IMR-90 (cell line): ENCODE results near the gene KCNQ1. TPM values are rescaled to one million over a fixed set of nuclear protein-coding genes. Genes with fewer than 3 reads are reported as not detected.

Experiments used
- ATAC-seq: fragments of 200-7000 bp; cut with Tn5 transposase; 2 replicates; pipeline ENCODE4 v1.9.1; 2020; ENCODE audit warnings: low read depth, mild to moderate bottlenecking, moderate library complexity
- BruUV-seq: library from RNA; stranded (reverse); fragments of 400-500 nt; replicated peaks from 2 replicates; lab custom pipeline; 2021; lab: Mats Ljungman, UMichigan
- CTCF ChIA-PET: fragments of 300-600 bp; formaldehyde crosslinking; extraction: SDS; loops from one replicate; lab custom pipeline; 2021; ENCODE audit warnings: antibody characterized with exemption; lab: Yijun Ruan, JAX
- POLR2A ChIA-PET: fragments of 300-600 bp; sonication (Branson Sonifier 250); formaldehyde crosslinking; loops from one replicate; lab custom pipeline; 2022; ENCODE audit warnings: antibody characterized with exemption; ENCODE audit not compliant: unreplicated experiment; lab: Charles Lee
- DNase-seq: peaks from one replicate; pipeline ENCODE4 v3.0.0; 2013
- H2AFZ ChIP-seq: replicated peaks from 2 replicates; pipeline ENCODE3; 2013; ENCODE audit warnings: low read length, mild to moderate bottlenecking; ENCODE audit not compliant: poor library complexity
- H2AK5ac ChIP-seq: 2 replicates; pipeline ENCODE4 v1.6.1; 2013; ENCODE audit warnings: low read depth, low read length, inconsistent platforms
- H2AK9ac ChIP-seq: replicated peaks from 2 replicates; pipeline ENCODE3; 2013; ENCODE audit warnings: mild to moderate bottlenecking, low read depth, low read length, moderate library complexity; ENCODE audit not compliant: poor library complexity
- H2BK120ac ChIP-seq: 2 replicates; pipeline ENCODE4 v1.6.1; 2013; ENCODE audit warnings: low read depth, low read length, inconsistent platforms
- H2BK15ac ChIP-seq: 3 replicates; pipeline ENCODE4 v1.6.1; 2013; ENCODE audit warnings: low read depth, low read length, inconsistent platforms
- H2BK20ac ChIP-seq: 2 replicates; pipeline ENCODE4 v1.6.1; 2013; ENCODE audit warnings: low read depth, mild to moderate bottlenecking, inconsistent platforms, low read length, moderate library complexity
- H2BK5ac ChIP-seq: 2 replicates; pipeline ENCODE4 v1.6.1; 2013; ENCODE audit warnings: mild to moderate bottlenecking, low read depth, low read length, inconsistent platforms; ENCODE audit not compliant: poor library complexity, severe bottlenecking
- H3K14ac ChIP-seq: replicated peaks from 2 replicates; pipeline ENCODE4 v1.6.1; 2013; ENCODE audit warnings: low read depth, low read length, inconsistent platforms
- H3K18ac ChIP-seq: 2 replicates; pipeline ENCODE4 v1.6.1; 2013; ENCODE audit warnings: low read depth, low read length, control low read depth
- H3K23ac ChIP-seq: 2 replicates; pipeline ENCODE4 v1.6.1; 2013; ENCODE audit warnings: low read depth, low read length, inconsistent platforms
- H3K27ac ChIP-seq: 2 replicates; pipeline ENCODE4 v1.5.1; 2013; ENCODE audit warnings: mild to moderate bottlenecking, control low read depth, low read length; ENCODE audit not compliant: insufficient read depth
- H3K27me3 ChIP-seq: 2 replicates; pipeline ENCODE4 v1.6.1; 2013; ENCODE audit warnings: low read length; ENCODE audit not compliant: control insufficient read depth, insufficient read depth
- H3K36me3 ChIP-seq: 2 replicates; pipeline ENCODE4 v1.6.1; 2013; ENCODE audit warnings: low read length, mixed read lengths; ENCODE audit not compliant: control insufficient read depth, insufficient read depth
- H3K4ac ChIP-seq: 2 replicates; pipeline ENCODE4 v1.6.1; 2013; ENCODE audit warnings: low read depth, low read length, inconsistent platforms
- H3K4me1 ChIP-seq: 2 replicates; pipeline ENCODE4 v1.6.1; 2013; ENCODE audit warnings: low read length, mixed read lengths; ENCODE audit not compliant: control insufficient read depth, insufficient read depth
- H3K4me2 ChIP-seq: 2 replicates; pipeline ENCODE4 v1.6.1; 2013; ENCODE audit warnings: low read depth, mild to moderate bottlenecking, control low read depth, low read length, moderate library complexity
- H3K4me3 ChIP-seq: 2 replicates; pipeline ENCODE4 v1.5.1; 2013; ENCODE audit warnings: low read depth, mild to moderate bottlenecking, control low read depth, low read length, moderate library complexity; ENCODE audit not compliant: insufficient read depth
- H3K56ac ChIP-seq: 2 replicates; pipeline ENCODE4 v1.6.1; 2013; ENCODE audit warnings: low read length, inconsistent platforms; ENCODE audit not compliant: insufficient read depth; ENCODE audit errors: extremely low read depth
- H3K79me1 ChIP-seq, 2 experiments: 2 replicates each; pipeline ENCODE4 v1.6.1; 2013; ENCODE audit warnings: low read length in 2 of 2, inconsistent platforms in 1 of 2, low read depth in 1 of 2
- H3K9ac ChIP-seq: 2 replicates; pipeline ENCODE4 v1.6.1; 2013; ENCODE audit warnings: low read depth, low read length, control low read depth
- H3K9me1 ChIP-seq: 2 replicates; pipeline ENCODE4 v1.6.1; 2013; ENCODE audit warnings: low read length, inconsistent platforms; ENCODE audit not compliant: insufficient read depth
- H3K9me3 ChIP-seq: 2 replicates; pipeline ENCODE4 v1.6.1; 2013; ENCODE audit warnings: low read length; ENCODE audit not compliant: control insufficient read depth, insufficient read depth
- H4K20me1 ChIP-seq: 2 replicates; pipeline ENCODE4 v1.6.1; 2013; ENCODE audit warnings: low read length, inconsistent platforms; ENCODE audit not compliant: insufficient read depth
- H4K5ac ChIP-seq: 2 replicates; pipeline ENCODE4 v1.6.1; 2013; ENCODE audit warnings: mild to moderate bottlenecking, low read depth, low read length, control low read depth
- H4K8ac ChIP-seq, 2 experiments: 2 replicates each; pipeline ENCODE4 v1.6.1; 2013; ENCODE audit warnings: low read depth in 2 of 2, low read length in 2 of 2, control low read depth in 1 of 2, inconsistent platforms in 1 of 2
- H4K91ac ChIP-seq: 2 replicates; pipeline ENCODE4 v1.6.1; 2013; ENCODE audit warnings: low read depth, low read length, inconsistent platforms; ENCODE audit not compliant: insufficient read depth
- BHLHE40 ChIP-seq: fragments of 150-350 bp; IDR thresholded peaks from 2 replicates; pipeline ENCODE4 v1.6.1; 2016; ENCODE audit warnings: mild to moderate bottlenecking, low read depth, low read length
- CEBPB ChIP-seq: IDR thresholded peaks from 2 replicates; pipeline ENCODE4 v1.6.1; 2012; ENCODE audit warnings: low read depth, low read length, improper control_type of control experiment
- CHD1 ChIP-seq: IDR thresholded peaks from 2 replicates; pipeline ENCODE4 v1.6.1; 2012; ENCODE audit warnings: low read depth, low read length, improper control_type of control experiment
- ELK1 ChIP-seq: fragments of 150-350 bp; IDR thresholded peaks from 2 replicates; pipeline ENCODE4 v1.6.1; 2016; ENCODE audit warnings: low read depth, mild to moderate bottlenecking, low read length, moderate library complexity, borderline replicate concordance
- FOS ChIP-seq: fragments of 150-350 bp; IDR thresholded peaks from 2 replicates; pipeline ENCODE4 v1.6.1; 2016; ENCODE audit warnings: low read depth, low read length
- MAFK ChIP-seq: IDR thresholded peaks from 2 replicates; pipeline ENCODE4 v1.6.1; 2012; ENCODE audit warnings: low read depth, low read length, improper control_type of control experiment
- NFE2L2 ChIP-seq: fragments of 150-350 bp; IDR thresholded peaks from 2 replicates; pipeline ENCODE4 v1.6.1; 2016; ENCODE audit warnings: low read depth, mild to moderate bottlenecking, low read length
- RCOR1 ChIP-seq: IDR thresholded peaks from 2 replicates; pipeline ENCODE4 v1.6.1; 2012; ENCODE audit warnings: mild to moderate bottlenecking, low read length, improper control_type of control experiment; ENCODE audit not compliant: insufficient replicate concordance
- RFX5 ChIP-seq: IDR thresholded peaks from 2 replicates; pipeline ENCODE4 v1.8.0; 2012; ENCODE audit warnings: low read depth, mild to moderate bottlenecking, low read length, moderate library complexity
- WGBS, 2 experiments: methylation state at CpG; one replicate each; pipeline versions ENCODE4 v1.1.5 to v1.1.7; 2013; ENCODE audit warnings: missing lambda C conversion rate in 2 of 2; ENCODE audit not compliant: insufficient read length in 1 of 2; ENCODE audit errors: extremely low coverage in 2 of 2; 5-methylcytosine and 5-hydroxymethylcytosine counted together
- dilution Hi-C: fragments of 300-500 bp; cut with HindIII; formaldehyde crosslinking; loops from one replicate; pipeline ENCODE4 v1.14.3; 2018; ENCODE audit warnings: low sequenced_read_pairs; ENCODE audit not compliant: unreplicated experiment
- in situ Hi-C: fragments of 300-500 bp; cut with MboI; formaldehyde crosslinking; loops from 3 replicates; pipeline ENCODE4 v1.14.3; 2019; ENCODE audit warnings: low sequenced_read_pairs, inconsistent platforms, mixed read lengths
- intact Hi-C: fragments of 100-400 bp; cut with micrococcal nuclease; formaldehyde crosslinking; loops from 2 replicates; pipeline ENCODE4 v1.10.0; 2022
- polyA plus RNA-seq, 3 experiments: library from polyadenylated mRNA; depleted of rRNA; stranded (reverse); fragments of >200 nt; gene quantifications; 2 replicates each; pipeline ENCODE4 v1.2.3, GENCODE V29; 2012; ENCODE audit warnings: low replicate concordance in 1 of 3
- total RNA-seq: library from RNA; depleted of rRNA; stranded (reverse); fragments of >200 nt; gene quantifications from 2 replicates; pipeline ENCODE4 v1.2.3, GENCODE V29; 2012

Gene KCNQ1
- total and polyA plus RNA-seq, 2 of the 4 experiments (the other 2 are of a cell fraction): 0.07 TPM; not detected in 1

DNA sequence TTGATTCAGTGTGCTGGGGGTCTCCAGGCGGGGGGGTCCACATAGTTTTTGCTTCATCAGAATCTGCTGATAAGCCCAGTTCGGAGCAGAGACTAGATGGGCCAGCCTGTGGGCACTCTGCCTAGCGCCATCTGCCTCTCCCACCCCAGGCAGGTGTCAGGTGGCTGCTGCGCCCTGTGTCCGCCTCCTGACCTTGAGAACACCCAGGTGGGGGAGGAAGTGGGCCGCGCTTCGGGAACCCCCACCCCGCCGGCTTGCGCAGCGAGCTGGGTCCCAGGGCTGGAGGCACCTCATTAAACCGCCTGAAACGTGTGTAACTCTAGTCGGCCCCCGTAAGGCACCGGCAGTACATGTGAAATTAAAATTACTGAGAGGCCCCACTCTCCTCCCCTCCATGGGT lies 113.6 kb downstream of the KCNQ1 start:
- in situ Hi-C loops: no loop called here
- intact Hi-C loops: no loop called here
- no peak overlapping the region for H4K8ac ChIP-seq
- no peak overlapping the region for H2AK5ac ChIP-seq
- DNase-seq (no peak), ATAC-seq (no peak)
- TF ChIP-seq BHLHE40: no peak
- no peak for TF ChIP-seq CHD1
- TF ChIP-seq CEBPB: no peak
- TF ChIP-seq MAFK: no peak
- no peak for TF ChIP-seq NFE2L2
- no peak for TF ChIP-seq ELK1
- no peak for TF ChIP-seq RFX5
- TF ChIP-seq FOS: no peak
- TF ChIP-seq RCOR1: no peak
- no peak overlapping the region for H2BK20ac ChIP-seq
- H2AK9ac ChIP-seq: no peak overlapping the region
- no peak overlapping the region for H2AFZ ChIP-seq
- no peaks in the 10 kb centered on the region; the same call in 1 of the 2 replicates for H4K20me1 ChIP-seq
- no TSS peak for BruUV-seq
- H2BK15ac ChIP-seq: no peak overlapping the region
- H2BK5ac ChIP-seq: no peak overlapping the region
- H3K9ac ChIP-seq: no peak overlapping the region
- no peak overlapping the region for H3K27ac ChIP-seq
- H4K5ac ChIP-seq: no peak overlapping the region
- no peak overlapping the region for H3K23ac ChIP-seq
- no peaks in the 10 kb centered on the region for H3K4me1 ChIP-seq
- ChIA-PET CTCF (no interaction called here), POLR2A (no interaction called here)
- H3K79me1 ChIP-seq: no peaks in the 10 kb centered on the region
- H3K9me3 ChIP-seq: peaks cover 4% of the 10 kb centered on the region; the same call in 1 of the 2 replicates
- H3K18ac ChIP-seq: no peak overlapping the region
- H3K27me3 ChIP-seq: peaks cover 41% of the 10 kb centered on the region
- no peaks in the 10 kb centered on the region for H3K36me3 ChIP-seq
- no peak overlapping the region for H3K4ac ChIP-seq
- H4K91ac ChIP-seq: no peak overlapping the region
- H3K4me2 ChIP-seq: no peak overlapping the region
- no CpG with 5 or more reads among the region's 17 CpGs for WGBS, 2 experiments
- H2BK120ac ChIP-seq: no peak overlapping the region
- dilution Hi-C loops: no loop called here
- no peak overlapping the region for H3K4me3 ChIP-seq
- H3K9me1 ChIP-seq: no peaks in the 10 kb centered on the region
- H3K56ac ChIP-seq: no peak overlapping the region
- no peak overlapping the region for H3K14ac ChIP-seq
